GM21619 (cell line): ENCODE data around the gene HEATR5A.
"Not testable (repeated sequence)": the region's sequence is repeated elsewhere in the genome, so short reads cannot be mapped to it uniquely, and the experiment has no call there.

Experiments used
- ATAC-seq: cut with Tn5 transposase; IDR thresholded peaks from one replicate; pipeline ENCODE4 v1.9.1; 2021; ENCODE audit not compliant: unreplicated experiment

The HEATR5A gene

DNA sequence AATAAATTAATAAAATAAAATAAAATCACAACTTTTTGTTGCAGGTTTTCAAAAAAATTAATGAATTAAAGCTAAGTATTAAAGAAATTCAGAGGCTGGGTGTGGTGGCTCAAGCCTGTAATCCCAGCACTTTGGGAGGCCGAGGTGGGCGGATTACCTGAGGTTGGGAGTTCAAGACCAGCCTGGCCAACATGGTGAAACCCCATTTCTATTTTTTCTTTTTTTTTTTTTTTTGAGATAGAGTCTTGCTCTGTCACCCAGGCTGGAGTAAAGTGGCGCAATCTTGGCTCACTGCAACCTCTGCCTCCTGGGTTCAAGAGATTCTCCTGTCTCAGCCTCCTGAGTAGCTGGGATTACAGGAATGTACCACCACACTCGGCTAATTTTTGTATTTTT is 161.3 kb downstream of the HEATR5A start:
- not testable (repeated sequence) for ATAC-seq

DNA sequence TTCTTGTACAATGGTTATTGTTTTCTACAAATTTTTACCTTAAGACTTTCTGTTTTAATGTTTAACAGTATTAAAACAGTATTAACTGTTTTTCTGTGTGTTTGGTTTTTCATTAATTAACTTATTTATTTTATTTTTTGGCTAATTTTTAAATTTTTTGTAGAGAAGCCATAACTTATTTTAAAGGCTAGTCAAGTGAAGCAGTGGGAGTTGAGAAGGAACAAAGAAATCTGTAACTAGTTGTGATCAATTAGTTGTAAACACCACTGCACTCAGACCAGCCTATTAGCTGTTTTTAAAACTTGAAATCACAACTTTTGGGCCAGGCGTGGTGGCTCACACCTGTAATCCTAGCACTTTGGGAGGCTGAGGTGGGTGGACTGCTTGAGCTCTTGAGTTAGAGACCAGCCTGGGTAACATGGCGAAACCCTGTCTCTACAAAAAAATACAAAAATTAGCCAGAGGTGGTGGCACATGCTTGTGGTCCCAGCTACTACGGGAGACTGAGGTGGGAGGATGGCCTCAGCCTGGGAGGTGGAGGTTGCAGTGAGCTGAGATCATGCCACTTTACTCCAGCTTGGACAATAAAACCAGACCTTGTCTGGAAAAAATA is 161.8 kb downstream of the HEATR5A start:
- no peak for ATAC-seq

DNA sequence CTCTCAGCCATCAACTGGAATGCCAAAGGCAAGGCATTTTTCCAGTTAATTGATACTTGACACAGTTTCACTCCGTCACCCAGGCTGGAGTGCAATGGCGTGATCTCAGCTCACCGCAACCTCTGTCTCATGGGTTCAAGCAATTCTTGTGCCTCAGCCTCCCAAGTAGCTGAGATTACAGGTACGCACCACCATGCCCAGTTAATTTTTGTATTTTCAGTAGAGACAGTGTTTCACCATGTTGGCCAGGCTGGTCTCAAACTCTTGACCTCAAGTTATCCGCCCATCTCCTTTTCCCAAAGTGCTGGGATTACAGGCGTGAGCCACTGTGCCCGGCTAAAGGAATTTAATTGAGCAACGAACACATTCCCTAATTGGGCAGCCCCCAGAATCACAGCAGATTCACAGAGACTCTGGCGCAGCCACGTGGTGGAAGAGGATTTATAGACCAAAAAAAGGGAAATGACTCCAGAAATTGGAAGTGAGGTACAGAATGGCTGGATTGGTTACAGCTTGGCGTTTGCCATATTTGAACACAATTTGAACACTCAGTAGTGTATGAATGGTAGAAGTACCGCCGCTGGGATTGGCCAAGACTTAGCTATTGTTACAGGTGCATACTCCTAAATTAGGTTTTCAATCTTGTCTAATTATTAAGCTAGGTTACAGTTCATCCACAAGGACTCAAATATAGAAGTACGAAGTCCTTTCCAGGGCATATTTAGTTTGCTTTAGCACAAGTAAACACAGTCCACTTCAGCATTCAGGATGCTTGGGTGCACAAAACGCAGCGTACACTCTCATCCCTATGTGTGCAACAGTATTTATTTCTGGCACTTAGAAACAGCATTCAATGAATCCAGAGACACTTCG is 162.6 kb downstream of the HEATR5A start:
- ATAC-seq: not testable (repeated sequence)

DNA sequence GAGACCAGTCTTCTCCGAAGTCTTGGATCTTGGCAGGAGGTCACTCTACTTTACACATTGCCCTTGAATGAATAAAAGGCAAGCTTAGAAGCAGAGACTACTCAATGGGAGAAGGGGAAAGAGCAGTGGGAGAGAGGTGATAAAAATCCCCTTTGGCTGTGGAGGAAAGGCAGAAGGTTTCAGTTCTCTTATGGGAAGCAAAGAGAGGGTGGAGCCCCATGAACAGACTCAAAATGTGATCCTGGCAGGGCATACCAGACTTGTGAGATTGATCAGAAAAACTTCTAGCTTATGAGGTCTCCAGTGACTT is 163.2 kb downstream of the HEATR5A start:
- ATAC-seq: no peak

DNA sequence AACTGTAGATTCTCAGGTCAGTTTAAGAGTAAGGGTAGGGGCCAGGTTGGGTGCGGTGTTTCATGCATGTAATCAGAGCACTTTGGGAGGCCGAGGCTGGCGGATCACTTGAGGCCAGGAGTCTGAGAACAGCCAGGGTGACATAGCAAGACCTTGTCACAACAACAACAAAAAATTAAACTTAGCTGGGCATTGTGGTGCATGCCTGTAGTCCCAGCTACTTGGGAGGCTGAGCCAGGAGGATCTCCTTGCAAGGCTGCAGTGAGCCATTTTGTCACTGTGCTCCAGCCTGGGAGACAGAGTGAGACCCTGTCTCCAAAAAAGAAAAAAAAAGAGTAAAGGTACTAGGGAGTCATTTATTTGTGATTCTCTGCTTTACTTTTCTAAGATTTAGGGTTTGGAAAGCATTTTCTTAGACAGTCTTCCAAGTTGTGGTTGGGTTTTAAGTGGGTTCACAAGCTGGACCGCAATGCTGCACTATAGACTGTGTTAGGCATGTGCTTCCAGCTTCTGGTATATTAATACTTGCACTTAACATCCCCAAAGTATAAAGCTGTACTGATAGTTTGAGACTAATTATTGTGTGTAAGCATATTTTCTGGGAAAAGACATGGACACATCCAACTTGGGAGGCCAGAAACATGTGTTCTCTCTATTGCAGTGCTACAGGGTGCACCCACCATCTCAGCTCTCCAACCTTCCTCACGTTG is 163.7 kb downstream of the HEATR5A start:
- ATAC-seq: no peak

DNA sequence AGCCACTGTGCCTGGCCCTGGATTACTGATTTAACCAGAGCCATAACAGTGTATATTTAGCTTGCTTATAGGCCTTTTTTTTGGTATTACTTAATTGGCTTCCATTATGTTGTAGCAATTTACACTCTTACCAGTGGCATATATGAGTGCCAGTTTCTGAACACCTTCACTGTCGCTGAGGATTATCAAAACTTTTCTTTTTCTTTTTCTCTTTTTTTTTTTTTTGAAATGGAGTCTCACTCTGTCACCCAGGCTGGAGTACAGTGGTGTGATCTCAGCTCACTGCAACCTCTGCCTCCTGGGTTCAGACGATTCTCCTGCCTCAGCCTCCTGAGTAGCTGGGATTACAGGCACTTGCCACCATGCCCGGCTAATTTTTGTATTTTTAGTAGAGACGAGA is 164.4 kb downstream of the HEATR5A start:
- ATAC-seq: not testable (repeated sequence)

DNA sequence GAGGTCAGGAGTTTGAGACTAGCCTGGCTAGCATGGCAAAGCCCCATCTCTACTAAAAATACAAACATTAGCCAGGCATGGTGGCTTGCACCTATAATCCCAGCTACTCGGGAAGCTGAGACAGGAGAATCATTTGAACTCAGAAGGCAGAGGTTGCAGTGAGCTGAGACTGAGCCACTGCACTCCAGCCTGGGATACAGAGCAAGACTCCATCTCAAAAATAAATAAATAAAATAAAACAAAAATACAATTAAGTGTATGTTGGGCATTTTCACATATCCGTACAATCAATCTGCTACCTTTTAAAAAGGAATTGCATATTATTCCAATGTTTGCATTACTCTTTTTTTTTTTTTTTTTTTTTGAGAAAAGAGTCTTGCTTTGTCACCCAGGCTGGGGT is 165.1 kb downstream of the HEATR5A start:
- no peak for ATAC-seq

DNA sequence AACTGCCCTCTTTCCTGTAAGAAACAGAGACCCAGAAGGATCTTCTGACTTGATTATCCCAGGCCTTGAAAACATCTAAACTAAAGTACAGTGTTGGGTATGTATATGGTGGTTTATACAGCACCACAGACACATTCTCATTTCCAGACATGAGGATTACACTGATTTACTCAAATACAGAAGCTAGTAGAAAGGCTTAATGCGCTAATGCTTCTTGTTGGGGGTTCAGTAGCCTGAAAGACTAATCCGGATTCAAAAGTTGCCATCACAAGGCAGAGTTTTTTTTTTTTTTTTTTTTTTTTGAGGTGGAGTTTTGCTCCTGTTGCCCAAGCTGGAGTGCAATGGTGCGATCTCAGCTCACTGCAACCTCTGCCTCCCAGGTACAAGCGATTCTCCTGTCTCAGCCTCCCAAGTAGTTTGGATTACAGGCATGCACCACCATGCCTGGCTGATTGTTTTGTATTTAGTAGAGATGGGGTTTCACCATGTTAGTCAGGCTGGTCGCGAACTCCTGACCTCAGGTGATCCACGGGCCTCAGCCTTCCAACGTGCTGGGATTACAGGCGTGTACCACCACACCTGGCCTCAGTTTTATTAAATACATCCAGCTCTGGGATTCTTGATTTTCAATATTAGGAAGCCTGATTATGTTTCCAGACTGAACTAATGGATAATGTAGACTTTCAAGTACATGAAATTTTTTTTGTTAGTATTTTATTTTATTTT is 166.4 kb downstream of the HEATR5A start:
- ATAC-seq: no peak

DNA sequence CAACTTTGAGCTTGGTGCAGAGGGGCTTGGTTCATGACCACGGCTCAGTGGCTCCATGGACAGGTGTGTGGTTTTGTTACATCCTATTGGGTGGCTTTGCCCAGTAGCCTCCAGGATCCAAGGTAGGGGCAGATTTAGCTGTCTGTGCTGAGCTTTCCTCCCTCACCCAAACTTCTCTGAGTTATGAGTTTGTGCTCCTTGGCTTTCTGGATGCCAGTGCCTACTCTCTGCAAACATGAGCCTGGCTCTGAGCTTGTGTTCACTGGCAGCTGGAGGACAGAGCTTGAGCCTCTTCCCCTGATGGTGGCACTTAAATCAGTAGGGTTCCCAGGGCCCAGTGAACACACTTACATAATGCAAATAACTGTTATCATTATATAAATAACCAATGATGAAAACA is 167.5 kb downstream of the HEATR5A start:
- ATAC-seq: no peak

DNA sequence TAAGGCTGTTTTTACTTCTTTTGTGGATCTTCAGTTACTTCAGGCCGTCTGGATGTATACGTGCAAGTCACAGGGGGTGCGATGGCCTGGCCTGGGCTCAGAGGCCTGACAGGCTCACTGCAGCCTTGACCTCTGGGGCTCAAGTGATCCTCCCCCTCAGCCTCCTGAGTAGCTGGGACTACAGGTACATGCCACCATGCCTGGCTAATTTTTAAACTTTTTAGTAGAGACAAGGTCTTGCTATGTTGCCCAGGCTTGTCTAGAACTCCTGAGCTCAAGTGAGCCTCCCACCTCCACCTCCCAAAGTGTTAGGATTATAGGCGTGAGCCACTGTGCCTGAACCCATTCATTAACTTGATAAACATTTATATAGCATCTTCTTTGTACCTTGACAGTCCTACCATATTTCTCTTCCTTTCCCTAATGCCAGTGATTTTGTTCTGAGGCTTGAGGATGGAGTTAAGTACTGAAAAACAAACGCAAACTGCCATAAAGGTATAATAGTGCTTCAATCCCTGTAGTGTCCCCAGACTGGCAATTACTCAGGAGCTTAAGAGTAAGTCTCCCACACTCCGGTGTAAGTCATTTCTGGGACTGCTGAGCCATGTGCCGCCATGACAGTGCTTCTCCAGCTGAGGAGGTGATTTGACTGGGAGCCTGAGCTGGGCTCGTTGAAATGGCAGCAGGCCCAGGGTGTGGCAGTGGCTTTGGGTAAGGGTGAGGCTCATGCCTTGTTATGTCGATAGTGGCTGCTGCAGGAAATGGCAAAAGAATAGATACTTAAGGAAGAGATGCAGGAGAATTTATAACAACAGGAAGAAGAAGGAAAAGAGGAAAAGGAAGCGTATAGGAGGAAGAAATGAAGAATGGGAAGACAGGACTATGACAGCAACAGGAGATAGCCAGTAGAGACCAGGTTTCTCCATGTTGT is 169.1 kb downstream of the HEATR5A start:
- ATAC-seq: no peak

DNA sequence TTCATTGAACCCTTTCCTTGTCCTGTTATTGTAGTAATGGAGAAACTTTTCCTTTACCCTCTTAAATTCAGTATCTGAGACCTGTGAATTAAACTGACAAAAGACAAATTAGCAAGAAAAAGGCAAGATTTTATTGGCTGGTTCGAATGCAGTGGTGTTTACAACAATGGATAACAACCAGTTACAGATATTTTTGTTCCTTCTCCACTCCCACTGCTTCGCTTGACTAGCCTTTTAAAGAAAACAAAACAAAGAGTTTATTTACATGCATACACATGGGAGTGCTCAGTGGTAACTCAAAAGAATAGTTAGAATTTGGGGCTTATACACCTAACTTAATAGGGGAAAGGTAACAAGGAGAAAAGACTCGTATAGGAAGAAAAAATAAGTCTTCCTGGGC is 175.7 kb downstream of the HEATR5A start:
- no peak for ATAC-seq

DNA sequence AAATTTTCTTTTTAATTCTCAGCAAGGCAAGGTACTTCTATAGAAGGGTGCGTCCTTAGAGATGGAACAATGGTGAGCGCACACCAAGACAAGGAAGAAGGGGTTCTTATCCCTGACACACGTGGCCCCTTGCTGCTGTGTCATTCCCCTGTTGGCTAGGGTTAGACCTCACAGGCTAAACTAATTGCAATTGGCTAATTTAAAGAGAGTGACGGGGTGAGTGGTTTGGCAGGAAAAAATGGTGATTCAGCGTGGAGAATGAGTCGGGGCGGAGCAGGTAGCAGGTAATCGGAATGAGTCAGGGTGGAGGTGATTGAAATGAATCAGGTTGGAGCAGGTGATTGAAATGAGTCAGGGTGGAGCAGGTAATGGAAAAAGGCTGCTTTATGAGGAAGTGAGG is 176.5 kb downstream of the HEATR5A start:
- no peak for ATAC-seq

DNA sequence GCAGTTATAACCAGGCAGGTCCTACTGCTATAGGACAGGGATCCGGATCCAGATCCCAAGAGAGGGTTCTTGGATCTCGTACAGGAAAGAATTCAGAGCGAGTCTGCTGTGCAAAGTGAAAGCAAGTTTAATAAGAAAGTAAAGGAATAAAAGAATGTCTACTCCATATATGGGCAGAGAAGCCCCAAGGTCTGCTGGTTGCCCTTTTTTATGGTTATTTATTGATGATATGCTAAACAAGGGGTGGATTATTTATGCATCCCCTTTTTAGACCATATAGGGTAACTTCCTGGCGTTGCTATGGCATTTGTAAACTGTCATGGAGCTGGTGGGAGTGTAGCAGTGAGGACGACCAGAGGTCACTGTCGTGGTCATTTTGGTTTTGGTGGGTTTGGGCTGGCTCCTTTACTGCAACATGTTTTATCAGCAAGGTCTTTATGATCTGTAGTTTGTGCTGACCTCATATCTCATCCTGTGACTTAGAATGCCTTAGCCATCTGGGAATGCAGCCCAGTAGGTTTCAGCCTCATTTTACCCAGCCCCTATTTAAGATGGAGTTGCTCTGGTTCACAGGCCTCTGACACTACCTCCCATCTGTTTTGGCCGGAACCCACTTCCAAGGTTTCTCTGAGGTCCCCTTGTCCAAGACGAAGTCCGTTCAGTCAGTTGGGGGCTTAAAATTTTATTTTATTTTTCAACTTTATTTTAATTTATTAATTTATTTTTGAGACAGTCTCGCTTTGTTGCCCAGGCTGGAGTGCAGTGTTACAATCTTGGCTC is 178.0 kb downstream of the HEATR5A start:
- ATAC-seq: not testable (repeated sequence)
